GM21529 (cell line): Measurements from ENCODE around the gene AXIN1.

Experiments
- ATAC-seq: cut with Tn5 transposase; IDR thresholded peaks from one replicate; pipeline ENCODE4 v1.9.1; 2021; ENCODE audit not compliant: unreplicated experiment

Gene AXIN1

DNA sequence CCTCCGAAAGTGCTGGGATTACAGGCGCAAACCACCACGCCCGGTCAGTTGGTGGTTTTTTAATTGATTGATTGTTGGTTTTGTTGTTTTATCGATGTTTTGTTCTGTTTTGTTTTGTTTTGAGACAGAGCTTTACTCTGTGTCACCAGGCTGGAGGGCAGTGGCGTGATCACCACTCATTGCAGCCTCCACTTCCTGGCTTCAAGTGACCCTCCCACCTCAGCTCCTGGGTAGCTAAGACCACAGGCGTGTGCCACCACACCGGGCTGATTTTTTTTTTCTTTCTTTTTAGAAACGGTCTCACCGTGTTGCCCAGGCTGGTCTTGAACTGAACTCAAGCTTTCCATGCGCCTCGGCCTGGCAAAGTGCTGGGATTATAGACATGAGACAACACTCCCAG lies 105.5 kb downstream of the AXIN1 start:
- ATAC-seq = no peak

DNA sequence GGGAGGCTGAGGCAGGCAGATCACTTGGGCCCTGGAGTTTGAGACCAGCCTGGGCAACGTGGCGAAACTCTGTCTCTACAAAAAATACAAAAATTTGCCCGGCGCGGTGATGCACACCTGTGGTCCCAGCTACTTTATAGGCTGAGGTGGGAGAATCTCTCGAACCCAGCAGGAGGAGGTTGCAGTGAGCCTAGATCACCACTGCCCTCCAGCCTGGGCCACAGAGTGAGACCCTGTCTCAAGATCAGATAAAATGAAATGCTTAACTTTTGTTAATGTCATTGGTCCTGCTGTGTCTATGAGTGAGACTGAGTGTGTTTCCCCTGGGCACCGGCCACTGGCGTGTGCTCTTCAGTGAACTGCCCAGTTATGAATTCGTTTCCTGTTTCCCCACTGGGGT lies 107.4 kb downstream of the AXIN1 start:
- no peak for ATAC-seq

DNA sequence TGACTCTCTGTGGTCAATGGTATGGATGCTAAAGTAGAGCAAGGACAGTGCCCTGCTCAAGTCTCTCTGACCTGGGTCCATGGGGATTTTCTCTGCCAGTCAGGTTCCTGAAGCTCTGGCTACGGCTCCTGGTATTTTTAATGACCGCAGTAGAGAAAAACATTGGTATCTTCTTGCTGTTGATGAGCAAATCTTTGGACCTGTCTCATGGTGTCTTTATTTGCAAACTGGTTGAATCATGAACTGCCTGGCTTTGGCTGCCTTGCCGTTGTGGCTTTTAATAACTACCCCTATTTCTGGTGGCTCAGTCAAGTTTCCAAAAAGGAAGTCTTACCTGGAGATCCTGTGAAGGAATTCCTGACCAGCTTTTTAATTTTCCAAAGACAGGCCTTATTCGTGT lies 109.2 kb downstream of the AXIN1 start:
- ATAC-seq = no peak

DNA sequence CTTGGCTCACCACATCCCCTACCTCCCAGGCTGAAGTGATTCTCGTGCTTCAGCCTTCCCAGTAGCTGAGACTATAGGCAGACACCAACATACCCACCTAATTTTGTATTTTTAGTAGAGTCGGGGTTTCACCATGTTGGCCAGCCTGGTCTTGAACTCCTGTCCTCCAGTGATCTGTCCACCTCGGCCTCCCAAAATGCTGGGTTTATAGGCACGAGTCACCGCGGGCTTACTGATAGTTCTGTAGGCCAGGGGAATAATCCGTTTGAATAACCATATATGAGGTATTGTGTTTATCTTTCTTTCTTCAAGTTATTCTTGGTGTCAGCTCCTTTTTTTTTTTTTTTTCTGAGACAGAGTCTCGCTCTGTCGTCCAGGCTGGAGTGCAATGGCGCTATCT lies 110.2 kb downstream of the AXIN1 start:
- no peak for ATAC-seq

DNA sequence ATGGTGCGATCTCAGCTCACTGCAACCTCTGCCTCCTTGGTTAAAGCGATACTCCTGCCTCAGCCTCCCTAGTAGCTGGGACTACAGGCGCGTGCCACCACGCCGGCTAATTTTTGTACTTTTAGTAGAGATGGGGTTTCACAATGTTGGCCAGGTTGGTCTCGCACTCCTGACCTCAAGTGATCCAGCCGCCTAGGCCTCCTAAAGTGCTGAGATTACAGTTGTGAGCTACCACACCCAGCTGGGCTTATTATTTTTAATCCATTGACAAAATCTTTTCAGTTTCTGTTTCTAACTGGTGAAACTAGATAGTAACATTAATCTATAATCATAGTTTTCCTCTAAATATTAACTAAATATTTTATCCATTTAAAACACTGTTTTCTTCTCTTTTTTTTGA lies 112.0 kb downstream of the AXIN1 start:
- ATAC-seq = no peak

DNA sequence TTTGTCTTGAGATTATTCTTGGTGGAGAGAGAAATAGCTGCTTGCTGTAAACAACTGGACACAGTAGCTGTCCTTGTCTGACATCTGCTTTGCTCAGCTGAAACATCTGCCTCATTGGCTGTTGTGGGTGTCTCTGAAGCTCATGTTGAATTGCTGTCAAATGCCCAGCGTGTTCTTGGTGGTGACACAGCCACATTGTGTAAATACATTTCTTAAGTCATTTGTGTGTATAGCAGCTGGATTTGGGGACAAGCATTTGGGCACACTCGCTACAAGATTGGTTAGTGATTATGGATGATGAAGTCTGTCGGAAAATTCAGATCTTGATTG lies 112.6 kb downstream of the AXIN1 start:
- no peak for ATAC-seq
